Measurements from ENCODE around the gene MIER3. TPM values are rescaled to one million over a fixed set of nuclear protein-coding genes. Genes with fewer than 3 reads are reported as not detected.

MIER3 gene
- total RNA-seq, 6 experiments from 2014 or later, result 7.3 to 14.7 (median 11.2) TPM

DNA sequence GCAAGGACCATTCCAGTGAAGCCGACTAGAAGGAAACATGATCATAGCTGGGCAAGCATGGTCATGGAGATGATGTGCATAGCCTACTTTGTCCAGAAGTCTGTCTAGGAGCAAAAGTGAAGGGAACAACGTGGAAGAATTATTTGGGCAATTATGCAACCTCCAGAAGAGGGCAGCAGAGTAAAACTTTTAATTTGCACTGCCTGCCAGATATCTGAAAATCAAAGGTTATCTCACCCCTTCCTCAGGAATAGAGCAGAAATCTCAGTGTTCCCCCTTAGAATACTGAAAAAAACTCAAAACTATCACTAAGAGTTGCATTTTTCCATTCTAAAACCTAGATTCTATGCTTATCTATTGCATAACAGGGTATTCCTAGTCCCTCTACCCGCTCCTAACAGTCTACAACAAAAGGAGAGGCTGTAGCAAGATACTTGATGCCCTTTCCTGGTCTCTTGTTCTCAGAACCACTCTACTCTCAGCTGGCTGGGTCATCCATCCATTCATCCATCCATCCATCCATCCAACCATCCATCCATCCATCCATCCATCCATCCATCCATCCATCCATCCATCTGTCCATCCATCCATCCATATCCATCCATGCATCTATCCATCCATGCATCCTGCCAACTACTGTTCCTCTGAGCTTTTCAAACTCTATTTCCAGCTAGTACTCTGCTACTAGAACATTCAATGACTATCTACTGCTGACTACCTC is 50.9 kb downstream of the MIER3 start:
- no peaks in the 10 kb centered on the region for H3K4me1 ChIP-seq
- no peak overlapping the region for H3K27ac ChIP-seq
- H3K4me3 ChIP-seq, result no peak overlapping the region
- intact Hi-C loops (cut with DNase I), result loop anchor here in 1 of 2 donors (10.0 kb wide), 2 partner anchors 54 to 244 kb away; partner anchors contain the start of gene MIER3
- no peaks in the 10 kb centered on the region for H3K36me3 ChIP-seq
- 30% methylated on average over 3 of the region's 3 CpGs for WGBS (ENCODE audit: insufficient coverage, low coverage, low lambda C conversion rate, missing lambda C conversion rate)
- no peaks in the 10 kb centered on the region for H3K27me3 ChIP-seq
- TF ChIP-seq, protein P1, sequence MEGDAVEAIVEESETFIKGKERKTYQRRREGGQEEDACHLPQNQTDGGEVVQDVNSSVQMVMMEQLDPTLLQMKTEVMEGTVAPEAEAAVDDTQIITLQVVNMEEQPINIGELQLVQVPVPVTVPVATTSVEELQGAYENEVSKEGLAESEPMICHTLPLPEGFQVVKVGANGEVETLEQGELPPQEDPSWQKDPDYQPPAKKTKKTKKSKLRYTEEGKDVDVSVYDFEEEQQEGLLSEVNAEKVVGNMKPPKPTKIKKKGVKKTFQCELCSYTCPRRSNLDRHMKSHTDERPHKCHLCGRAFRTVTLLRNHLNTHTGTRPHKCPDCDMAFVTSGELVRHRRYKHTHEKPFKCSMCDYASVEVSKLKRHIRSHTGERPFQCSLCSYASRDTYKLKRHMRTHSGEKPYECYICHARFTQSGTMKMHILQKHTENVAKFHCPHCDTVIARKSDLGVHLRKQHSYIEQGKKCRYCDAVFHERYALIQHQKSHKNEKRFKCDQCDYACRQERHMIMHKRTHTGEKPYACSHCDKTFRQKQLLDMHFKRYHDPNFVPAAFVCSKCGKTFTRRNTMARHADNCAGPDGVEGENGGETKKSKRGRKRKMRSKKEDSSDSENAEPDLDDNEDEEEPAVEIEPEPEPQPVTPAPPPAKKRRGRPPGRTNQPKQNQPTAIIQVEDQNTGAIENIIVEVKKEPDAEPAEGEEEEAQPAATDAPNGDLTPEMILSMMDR (IDR thresholded peaks at IDR 0.05), result peak; percentile 69 to 81 (median 76)
- TF ChIP-seq POLR2A (IDR thresholded peaks at IDR 0.05), result no peak
- H3K9me3 ChIP-seq, result no peaks in the 10 kb centered on the region
- DNase-seq (no peak), ATAC-seq (peak; percentile 87 to 92 (median 88))

DNA sequence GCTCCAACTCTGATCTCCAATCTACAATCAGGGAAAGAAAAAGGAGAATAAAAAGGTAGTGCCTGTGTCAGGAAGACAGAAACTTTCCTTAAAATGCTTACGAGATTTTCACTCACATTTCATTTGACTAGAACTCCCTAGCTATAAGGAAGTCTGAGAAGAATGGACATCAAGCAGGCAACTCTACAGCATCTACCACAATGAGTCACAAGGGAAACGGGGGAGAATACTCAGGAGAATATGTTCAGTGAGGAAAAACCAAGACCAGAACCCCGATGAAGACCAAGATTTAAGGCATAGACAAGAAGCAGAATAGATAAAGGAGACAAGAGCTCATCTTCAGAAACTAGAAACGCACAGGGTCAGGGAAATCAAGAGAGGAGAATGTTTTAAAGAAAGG is 51.5 kb downstream of the MIER3 start:
- TF ChIP-seq POLR2A (IDR thresholded peaks at IDR 0.05), result no peak
- TF ChIP-seq, protein P1 (IDR thresholded peaks at IDR 0.05), result no peak
- intact Hi-C loops (cut with DNase I), result loop anchor here in 1 of 2 donors (10.0 kb wide), 2 partner anchors 54 to 244 kb away; partner anchors contain the start of gene MIER3

DNA sequence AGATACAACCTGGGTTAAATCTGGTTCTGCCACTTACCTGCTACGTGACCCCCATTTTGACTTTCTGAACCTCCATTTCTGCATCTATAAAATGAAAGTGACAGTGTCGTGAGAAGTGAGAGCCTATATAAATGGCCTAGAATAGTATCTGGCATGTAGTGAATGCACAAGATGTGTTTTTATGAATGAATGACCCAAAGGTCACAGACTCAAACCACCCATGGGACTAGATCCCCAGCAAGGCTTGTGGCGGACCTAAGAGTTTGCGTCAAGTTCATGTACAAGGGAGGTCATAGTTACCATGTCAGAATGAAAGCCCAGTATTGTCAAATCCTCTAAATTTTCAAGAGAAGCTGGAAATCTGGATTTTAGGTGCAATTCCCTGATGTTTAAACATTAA is 53.7 kb downstream of the MIER3 start:
- ATAC-seq, result no peak
- Histone ChIP-seq H3K4me1 (no peaks in the 10 kb centered on the region), H3K4me3 (no peak overlapping the region), H3K27me3 (no peaks in the 10 kb centered on the region), H3K36me3 (peaks cover 0 to 9% (median 2%) of the 10 kb centered on the region in 4 donors), H3K9me3 (no peaks in the 10 kb centered on the region), H3K27ac (no peak overlapping the region)
- WGBS (ENCODE audit: insufficient coverage, low coverage, low lambda C conversion rate, missing lambda C conversion rate), result 83% methylated on average over 4 of the region's 4 CpGs
- TF ChIP-seq, protein P1 (IDR thresholded peaks at IDR 0.05), result no peak
- no peak for TF ChIP-seq POLR2A (IDR thresholded peaks at IDR 0.05)
- intact Hi-C loops (cut with DNase I), result no loop called here
- DNase-seq, result no peak

More for the DNA sequence above, 51.5 kb downstream of the MIER3 start:
- Histone ChIP-seq H3K27me3 (no peaks in the 10 kb centered on the region), H3K36me3 (no peaks in the 10 kb centered on the region), H3K27ac (no peak overlapping the region), H3K4me1 (no peaks in the 10 kb centered on the region), H3K9me3 (no peaks in the 10 kb centered on the region), H3K4me3 (no peak overlapping the region)
- ATAC-seq (no peak), DNase-seq (no peak)
- WGBS (ENCODE audit: insufficient coverage, low coverage, low lambda C conversion rate, missing lambda C conversion rate), result 32% methylated on average over 4 of the region's 4 CpGs

DNA sequence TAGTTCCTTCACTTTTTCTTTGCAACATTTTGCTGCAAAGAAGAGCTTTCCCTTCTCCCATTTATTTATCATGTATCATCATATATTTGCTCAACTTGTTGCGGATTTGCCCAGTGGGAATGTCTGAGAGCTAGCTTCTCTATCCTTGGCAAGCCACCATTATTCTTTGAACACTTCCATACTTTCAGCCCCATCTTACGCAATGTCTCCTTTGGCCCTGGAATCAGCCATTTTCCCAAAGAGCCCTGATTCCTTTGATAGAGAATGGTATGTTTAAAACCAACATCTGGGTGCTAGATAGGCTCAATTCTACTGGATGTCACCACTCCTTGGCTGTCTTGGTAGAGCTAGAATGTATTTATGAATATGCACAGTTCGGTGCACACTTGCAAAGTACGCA is 55.2 kb downstream of the MIER3 start:
- WGBS (ENCODE audit: insufficient coverage, low coverage, low lambda C conversion rate, missing lambda C conversion rate), result 98% methylated on average over 4 of the region's 4 CpGs
- TF ChIP-seq POLR2A (IDR thresholded peaks at IDR 0.05), result no peak
- TF ChIP-seq, protein P1 (IDR thresholded peaks at IDR 0.05), result no peak
- Histone ChIP-seq H3K4me1 (no peaks in the 10 kb centered on the region), H3K4me3 (no peak overlapping the region), H3K9me3 (no peaks in the 10 kb centered on the region), H3K27ac (no peak overlapping the region), H3K27me3 (no peaks in the 10 kb centered on the region), H3K36me3 (peaks cover 0 to 9% (median 2%) of the 10 kb centered on the region in 4 donors)
- intact Hi-C loops (cut with DNase I), result no loop called here
- DNase-seq (no peak), ATAC-seq (no peak)
